ENCODE results near the gene NUDT9.
A peak's percentile ranks its signal among the peaks of the same experiment; 100 is the strongest.

The NUDT9 gene

DNA sequence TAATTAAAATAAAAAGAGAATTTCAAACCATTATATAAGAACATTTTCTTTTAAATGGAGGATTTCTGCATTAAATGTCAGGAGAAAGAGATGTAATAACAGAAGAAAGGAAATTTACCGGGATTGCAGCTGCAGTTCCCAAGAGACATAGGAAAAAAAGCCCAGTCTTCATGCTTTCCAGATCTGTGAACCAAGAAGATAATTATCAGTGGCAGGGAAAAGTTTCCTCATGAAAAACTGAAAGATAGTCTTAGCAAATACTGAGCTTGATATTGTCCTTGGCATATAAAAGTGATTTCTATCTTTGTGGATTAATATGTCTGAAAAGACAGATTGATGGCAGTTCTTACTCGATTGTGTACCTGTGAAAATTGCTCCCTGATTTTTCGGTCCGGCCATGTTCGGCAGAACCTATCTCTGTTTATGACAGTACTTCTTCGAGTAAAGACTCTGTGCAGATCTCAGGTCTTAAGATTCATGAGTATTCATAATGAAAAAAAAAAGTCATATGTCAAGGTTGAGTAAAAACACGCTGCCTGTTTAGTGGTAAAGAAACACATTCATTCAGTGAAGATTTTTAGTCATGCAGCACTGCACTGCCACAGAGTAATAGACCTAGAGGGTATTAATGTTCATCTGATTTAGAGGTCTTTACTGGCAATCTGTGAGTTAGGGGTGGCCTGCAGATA, 77.2 kb downstream of the NUDT9 start:
- TF ChIP-seq FOXP2 (optimal IDR thresholded peaks at IDR 0.05; ENCODE audit: borderline replicate concordance, extremely low read depth, extremely low read length, insufficient read depth) = no peak
- TF ChIP-seq, protein P1, sequence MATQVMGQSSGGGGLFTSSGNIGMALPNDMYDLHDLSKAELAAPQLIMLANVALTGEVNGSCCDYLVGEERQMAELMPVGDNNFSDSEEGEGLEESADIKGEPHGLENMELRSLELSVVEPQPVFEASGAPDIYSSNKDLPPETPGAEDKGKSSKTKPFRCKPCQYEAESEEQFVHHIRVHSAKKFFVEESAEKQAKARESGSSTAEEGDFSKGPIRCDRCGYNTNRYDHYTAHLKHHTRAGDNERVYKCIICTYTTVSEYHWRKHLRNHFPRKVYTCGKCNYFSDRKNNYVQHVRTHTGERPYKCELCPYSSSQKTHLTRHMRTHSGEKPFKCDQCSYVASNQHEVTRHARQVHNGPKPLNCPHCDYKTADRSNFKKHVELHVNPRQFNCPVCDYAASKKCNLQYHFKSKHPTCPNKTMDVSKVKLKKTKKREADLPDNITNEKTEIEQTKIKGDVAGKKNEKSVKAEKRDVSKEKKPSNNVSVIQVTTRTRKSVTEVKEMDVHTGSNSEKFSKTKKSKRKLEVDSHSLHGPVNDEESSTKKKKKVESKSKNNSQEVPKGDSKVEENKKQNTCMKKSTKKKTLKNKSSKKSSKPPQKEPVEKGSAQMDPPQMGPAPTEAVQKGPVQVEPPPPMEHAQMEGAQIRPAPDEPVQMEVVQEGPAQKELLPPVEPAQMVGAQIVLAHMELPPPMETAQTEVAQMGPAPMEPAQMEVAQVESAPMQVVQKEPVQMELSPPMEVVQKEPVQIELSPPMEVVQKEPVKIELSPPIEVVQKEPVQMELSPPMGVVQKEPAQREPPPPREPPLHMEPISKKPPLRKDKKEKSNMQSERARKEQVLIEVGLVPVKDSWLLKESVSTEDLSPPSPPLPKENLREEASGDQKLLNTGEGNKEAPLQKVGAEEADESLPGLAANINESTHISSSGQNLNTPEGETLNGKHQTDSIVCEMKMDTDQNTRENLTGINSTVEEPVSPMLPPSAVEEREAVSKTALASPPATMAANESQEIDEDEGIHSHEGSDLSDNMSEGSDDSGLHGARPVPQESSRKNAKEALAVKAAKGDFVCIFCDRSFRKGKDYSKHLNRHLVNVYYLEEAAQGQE (IDR thresholded peaks at IDR 0.05; ENCODE audit: insufficient read depth in 1 of 2, low read depth in 2 of 2, low read length in 2 of 2) = no peak
- TF ChIP-seq POLR2AphosphoS5 (IDR thresholded peaks at IDR 0.05; ENCODE audit: low read depth, low read length) = no peak

DNA sequence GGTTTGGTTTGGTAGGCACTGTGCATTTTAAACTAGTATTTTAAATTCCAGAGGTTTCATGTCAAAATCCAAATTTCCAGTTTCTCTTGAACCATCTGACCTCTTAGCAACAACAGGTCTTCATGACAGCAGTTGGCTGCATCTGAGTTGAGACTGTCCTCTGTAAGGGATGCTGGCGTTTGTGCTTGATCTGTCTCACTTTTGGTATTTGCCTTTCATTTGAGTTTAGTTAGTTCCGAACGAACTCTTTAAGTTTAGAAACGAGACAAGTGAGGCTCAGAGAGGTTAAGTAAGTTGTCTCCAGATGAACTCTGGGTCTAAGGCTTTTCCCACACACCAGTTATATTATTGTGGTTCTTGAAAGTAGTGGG, 77.7 kb downstream of the NUDT9 start:
- TF ChIP-seq FOXP2 (optimal IDR thresholded peaks at IDR 0.05; ENCODE audit: borderline replicate concordance, extremely low read depth, extremely low read length, insufficient read depth) = no peak
- TF ChIP-seq, protein P1 (IDR thresholded peaks at IDR 0.05; ENCODE audit: insufficient read depth in 1 of 2, low read depth in 2 of 2, low read length in 2 of 2) = no peak
- TF ChIP-seq POLR2AphosphoS5 (IDR thresholded peaks at IDR 0.05; ENCODE audit: low read depth, low read length) = no peak
- TF ChIP-seq TAF1 (IDR thresholded peaks at IDR 0.05; ENCODE audit: borderline replicate concordance, insufficient read depth, low read length) = no peak
- no peak for TF ChIP-seq SIN3A (IDR thresholded peaks at IDR 0.05; ENCODE audit: borderline replicate concordance, insufficient read depth, low read length)

DNA sequence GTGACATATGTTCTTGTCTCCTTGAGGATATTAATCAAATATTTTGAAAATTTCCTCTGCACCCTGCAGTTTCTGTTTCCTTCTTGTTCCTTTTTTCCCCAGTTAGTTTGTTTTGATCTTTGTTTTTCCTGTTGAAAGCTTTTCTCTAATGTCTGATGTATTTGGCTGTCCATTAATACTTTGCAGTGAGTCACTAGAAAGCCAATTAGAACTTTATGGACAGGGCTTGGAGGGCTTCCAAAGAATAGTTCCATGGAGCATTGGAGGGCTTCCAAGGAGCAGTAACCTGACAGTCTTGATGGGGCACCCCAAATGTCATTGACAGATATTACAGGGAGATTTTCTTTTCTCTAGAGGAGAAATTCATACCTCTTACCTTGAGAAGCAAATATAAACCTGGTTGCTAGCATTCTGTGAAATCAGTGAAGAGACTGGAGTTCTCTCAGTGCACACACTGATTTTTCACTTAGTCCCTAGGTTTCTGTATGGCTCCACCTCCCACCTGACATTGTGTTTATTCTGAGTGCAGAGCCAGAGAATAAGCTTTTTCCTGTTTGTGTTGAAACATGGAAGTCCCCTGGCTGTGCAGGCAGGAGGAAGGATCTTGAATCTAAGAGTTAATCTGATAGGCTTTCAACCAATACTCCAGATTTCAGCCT, 80.3 kb downstream of the NUDT9 start:
- TF ChIP-seq FOXP2 (optimal IDR thresholded peaks at IDR 0.05; ENCODE audit: borderline replicate concordance, extremely low read depth, extremely low read length, insufficient read depth) (no peak), SIN3A (IDR thresholded peaks at IDR 0.05; ENCODE audit: borderline replicate concordance, insufficient read depth, low read length) (no peak), POLR2AphosphoS5 (IDR thresholded peaks at IDR 0.05; ENCODE audit: low read depth, low read length) (no peak), TAF1 (IDR thresholded peaks at IDR 0.05; ENCODE audit: borderline replicate concordance, insufficient read depth, low read length) (peak; percentile 27; the same call in 1 of the 2 replicates)

DNA sequence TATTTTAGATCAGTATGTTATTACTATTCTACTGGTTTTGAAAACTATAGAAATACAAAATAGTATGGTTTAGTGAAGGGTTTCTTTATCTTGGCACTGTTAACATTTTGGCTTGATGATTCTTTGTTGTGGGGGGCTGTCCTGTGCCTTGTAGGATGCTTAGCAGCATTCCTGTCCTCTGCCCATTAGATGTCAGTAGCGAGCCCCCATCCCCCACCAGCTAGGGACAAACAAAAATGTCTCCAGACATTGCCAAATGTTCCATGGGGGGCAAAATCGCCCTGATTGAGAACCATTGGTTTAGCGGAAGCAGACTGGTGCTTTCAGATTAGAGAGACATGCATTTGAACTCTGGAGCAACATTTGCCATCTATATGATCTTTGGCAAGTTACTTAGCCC, 83.5 kb downstream of the NUDT9 start:
- TF ChIP-seq SIN3A (IDR thresholded peaks at IDR 0.05; ENCODE audit: borderline replicate concordance, insufficient read depth, low read length) = no peak
- no peak for TF ChIP-seq FOXP2 (optimal IDR thresholded peaks at IDR 0.05; ENCODE audit: borderline replicate concordance, extremely low read depth, extremely low read length, insufficient read depth)
- TF ChIP-seq POLR2AphosphoS5 (IDR thresholded peaks at IDR 0.05; ENCODE audit: low read depth, low read length) = no peak
- TF ChIP-seq, protein P1 (IDR thresholded peaks at IDR 0.05; ENCODE audit: insufficient read depth in 1 of 2, low read depth in 2 of 2, low read length in 2 of 2) = no peak
- TF ChIP-seq TAF1 (IDR thresholded peaks at IDR 0.05; ENCODE audit: borderline replicate concordance, insufficient read depth, low read length) = no peak

DNA sequence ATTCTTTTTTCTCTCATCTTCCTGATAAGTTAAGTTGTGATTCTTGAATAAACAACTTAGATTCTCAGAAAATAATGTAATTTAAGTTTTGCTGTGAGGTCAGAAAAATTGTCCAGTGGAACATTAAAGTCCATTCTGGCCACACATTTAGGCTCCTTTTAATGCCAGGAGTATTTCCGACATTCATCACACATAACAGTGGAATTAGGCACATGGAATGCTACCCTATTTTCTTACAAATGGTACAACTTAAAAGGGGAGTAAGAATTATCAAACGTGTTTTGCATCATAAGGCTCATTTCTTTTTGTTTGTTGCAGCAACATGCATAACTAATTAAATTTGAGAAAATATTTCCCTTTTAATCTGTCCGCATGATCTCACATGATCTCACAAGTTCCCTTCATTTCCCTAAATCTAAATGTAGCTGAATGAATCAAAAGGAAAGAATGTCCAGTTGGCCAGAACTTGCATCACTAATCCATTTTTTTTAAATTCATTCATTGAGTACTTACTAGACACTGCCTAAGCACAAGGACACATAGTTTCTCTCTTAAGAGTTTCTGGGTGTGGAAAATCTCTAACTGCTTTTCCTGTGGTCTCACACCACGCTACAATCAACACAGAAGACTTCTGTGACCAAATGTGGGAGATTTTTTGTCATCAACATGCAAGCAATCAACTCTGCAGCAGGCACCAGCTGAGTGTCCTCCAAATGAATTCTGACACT, 84.8 kb downstream of the NUDT9 start:
- TF ChIP-seq SIN3A (IDR thresholded peaks at IDR 0.05; ENCODE audit: borderline replicate concordance, insufficient read depth, low read length) = no peak
- TF ChIP-seq, protein P1 (IDR thresholded peaks at IDR 0.05; ENCODE audit: insufficient read depth in 1 of 2, low read depth in 2 of 2, low read length in 2 of 2) = no peak
- TF ChIP-seq POLR2AphosphoS5 (IDR thresholded peaks at IDR 0.05; ENCODE audit: low read depth, low read length) = no peak
- TF ChIP-seq FOXP2 (optimal IDR thresholded peaks at IDR 0.05; ENCODE audit: borderline replicate concordance, extremely low read depth, extremely low read length, insufficient read depth) = no peak
- no peak for TF ChIP-seq TAF1 (IDR thresholded peaks at IDR 0.05; ENCODE audit: borderline replicate concordance, insufficient read depth, low read length)
